GM19351 (cell line): Measurements from ENCODE around the gene MOK.

Source experiments
- ATAC-seq: cut with Tn5 transposase; IDR thresholded peaks from one replicate; pipeline ENCODE4 v1.9.1; 2021; ENCODE audit warnings: mild to moderate bottlenecking, moderate library complexity; ENCODE audit not compliant: unreplicated experiment

MOK gene

DNA sequence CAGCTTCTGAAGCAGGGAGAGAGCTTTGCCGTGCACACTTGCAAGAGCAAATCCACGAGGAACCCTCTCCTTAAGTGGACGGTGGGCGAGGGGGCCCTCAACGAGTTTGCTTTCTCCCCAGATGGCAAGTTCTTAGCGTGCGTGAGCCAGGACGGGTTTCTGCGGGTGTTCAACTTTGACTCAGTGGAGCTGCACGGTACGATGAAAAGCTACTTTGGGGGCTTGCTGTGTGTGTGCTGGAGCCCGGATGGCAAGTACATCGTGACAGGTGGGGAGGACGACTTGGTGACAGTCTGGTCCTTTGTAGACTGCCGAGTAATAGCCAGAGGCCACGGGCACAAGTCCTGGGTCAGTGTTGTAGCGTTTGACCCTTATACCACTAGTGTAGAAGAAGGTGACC is 96.2 kb downstream of the MOK start:
- ATAC-seq: no peak

DNA sequence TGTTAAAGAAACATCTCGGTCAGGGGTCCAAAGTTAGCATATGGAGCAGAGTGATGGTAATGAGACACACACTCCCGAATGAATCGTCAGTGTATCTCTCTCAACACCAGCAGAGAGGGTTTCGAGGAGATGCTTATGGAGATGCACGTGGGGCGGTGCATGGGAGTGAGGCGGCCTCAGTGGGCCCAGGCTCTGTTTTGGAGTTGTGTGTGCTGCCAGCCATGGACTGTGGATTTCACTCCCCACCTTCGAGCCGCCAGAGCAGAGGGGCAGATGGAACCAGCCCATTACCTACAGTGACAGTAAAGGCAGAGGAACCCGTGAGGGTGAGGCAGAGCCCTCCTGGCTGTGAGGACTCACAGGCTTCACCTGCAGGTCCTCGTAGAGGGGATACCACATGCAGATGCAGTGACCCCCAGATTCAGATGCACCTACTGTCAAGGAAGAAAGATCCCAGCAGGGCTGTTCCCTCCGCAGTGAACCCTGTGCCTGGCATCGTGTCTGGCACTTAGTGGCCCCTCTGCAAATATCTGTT is 97.1 kb downstream of the MOK start:
- no peak for ATAC-seq

DNA sequence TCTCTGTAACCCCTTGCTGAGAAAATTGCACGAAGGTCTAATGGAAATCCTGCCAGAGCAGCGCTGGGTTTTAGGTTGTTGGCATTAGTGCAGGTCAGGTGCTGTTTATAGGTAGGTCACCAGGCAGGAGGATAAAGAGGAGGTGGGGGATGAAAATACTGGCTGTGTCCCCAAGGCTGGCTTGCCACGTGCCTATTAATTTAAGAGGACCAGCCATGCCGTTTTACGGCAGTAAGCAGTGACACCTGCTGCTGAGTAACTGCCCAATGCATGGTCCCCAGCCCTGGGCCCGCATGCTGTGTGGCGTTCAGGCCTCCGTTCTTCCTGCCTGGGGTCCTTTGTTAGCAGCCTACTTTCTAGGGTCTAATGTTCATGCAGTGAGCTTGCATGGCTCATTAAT is 98.0 kb downstream of the MOK start:
- no peak for ATAC-seq

GRCh38 chr14:102205560-102205959 is 99.4 kb downstream of the MOK start:
- no peak for ATAC-seq

- ATAC-seq: no peak
These were observed 101.6 kb downstream of the MOK start for GRCh38 chr14:102203382-102203781.

DNA sequence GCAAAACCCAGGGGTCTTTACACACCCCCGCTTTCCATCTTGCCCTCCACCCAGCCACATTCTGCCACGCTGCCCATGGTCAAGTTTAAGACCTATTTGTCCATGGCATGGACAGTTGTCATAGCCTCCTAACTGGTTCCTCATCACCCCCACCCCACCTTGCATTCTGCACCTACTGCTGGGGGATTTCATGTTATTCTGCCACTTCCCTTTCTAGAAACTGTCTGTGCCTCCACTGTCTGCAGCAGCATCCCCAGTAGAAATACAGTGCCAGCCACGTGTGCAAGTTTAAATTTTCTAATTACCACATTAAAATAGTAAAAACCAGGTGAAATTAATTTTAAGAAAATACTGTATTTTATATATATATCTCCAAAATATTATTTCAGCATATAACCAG is 102.0 kb downstream of the MOK start:
- ATAC-seq: no peak

DNA sequence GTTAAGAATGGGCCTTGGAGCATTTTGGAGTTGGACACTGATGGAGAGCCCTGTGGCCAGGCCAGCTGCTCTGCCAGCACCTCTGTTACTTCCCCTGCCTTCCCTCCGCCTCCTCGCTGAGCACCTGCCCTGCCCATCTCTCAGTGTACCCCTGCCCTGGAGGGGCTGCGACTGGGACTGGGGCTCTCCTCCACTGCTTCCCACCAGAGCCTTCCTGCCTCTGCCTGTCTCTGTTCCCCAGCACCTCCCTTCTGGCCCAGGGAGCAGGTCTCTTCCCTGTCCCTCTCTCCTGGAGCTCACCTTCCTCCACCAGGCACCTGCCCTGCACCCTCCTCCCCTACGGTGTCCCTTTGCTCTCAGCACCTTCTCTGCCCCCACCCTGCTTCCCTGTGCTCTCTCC is 103.2 kb downstream of the MOK start:
- no peak for ATAC-seq

- no peak for ATAC-seq
These were observed 103.6 kb downstream of the MOK start for GRCh38 chr14:102201353-102201738.

GRCh38 chr14:102200690-102201352 is 104.1 kb downstream of the MOK start:
- no peak for ATAC-seq

DNA sequence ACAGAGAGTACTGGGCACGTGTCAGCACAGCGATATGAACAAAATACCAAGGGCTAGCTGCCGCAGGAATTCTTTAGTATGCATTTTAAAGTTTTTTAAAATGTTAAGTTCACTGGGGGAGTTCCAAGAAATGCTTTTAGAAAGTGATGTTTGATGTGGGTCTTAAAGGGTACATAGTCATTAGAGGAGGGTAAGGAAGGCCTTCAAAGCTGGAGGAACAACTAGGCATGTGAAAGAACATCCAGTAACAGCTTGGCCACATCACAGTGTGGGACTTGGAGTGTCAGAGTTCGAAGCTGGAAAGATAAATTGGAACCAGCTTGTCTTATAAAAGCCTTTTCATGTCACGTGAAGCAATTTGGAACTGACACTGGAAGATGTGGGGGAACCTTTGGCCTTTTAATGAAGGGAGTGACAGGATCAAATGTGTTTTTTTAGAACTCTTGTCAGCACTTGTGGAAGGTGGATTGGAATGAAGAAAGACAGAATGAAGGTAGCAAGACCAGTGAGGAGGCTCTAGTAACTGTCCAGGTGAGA is 107.6 kb downstream of the MOK start:
- no peak for ATAC-seq

DNA sequence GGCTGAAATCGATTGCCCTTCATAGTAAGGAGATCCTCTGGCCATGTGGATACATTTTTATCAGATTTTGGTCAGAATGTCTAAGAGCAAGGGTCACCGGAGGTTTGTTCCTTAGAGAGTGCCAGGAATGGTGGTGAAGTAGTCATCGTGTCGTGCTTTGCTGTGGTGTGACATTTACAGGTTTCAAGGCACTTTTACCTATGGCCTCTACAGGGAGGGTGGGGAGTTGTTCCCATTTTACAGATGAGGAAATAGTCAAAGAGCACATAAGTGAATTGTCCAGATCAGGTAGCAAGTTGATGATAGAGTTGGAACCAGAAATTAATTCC is 108.1 kb downstream of the MOK start:
- ATAC-seq: no peak

DNA sequence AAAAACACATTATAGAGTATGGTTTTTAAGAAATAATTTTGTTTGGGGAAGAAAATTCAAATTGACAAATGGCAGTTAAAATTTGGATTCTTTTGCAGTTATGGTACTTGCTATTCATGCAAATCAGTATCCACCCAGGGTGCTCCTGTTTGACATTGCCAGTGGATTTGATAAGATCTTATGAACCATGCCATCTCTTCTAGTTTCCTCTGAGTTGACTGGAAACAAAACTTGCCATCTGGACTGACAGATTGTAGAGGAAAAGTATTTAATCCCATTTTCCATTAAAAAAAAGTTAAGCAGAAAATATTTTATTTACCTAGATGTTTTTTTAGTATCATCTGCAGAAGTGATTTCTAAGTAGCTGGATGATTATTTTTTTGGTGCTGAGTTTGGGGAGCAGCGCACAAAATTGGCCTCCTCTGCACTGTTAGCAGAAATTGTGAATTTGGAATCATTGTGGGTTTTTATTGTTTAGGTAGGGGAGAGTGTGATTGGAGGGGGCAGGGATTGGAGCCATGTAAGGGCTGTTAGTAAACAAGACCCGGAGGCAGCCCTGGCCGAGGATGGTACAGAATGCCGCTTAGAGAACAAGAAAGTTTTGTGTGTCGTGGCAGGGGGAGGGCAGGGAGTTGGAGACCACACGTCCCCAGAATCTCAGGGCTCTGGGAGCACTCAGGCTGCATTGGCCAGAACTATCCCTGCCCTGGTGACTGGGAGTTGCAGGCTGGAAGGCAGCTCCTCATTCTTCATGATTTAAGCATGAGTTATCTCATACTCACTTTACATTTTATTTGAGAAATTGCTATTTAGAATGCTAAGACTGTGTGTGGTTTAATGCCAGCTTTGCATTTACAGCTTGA is 108.7 kb downstream of the MOK start:
- ATAC-seq: no peak

- ATAC-seq: no peak
These were observed 109.5 kb downstream of the MOK start for GRCh38 chr14:102195446-102195845.

DNA sequence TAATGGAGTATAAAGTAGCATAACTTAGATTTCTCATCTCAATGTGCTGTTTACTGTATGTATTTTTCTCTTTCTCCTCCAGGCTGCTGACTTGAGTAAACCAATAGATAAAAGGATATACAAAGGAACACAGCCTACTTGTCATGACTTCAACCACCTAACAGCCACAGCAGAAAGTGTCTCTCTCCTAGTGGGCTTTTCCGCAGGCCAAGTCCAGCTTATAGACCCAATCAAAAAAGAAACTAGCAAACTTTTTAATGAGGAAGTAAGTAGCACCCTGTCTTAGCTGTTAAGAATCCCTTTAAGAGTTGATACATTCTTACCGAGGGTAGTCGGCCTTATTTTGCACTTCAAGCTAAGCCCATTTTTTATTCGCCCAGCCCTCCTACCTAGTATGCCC is 110.1 kb downstream of the MOK start:
- ATAC-seq: no peak

GRCh38 chr14:102192840-102193502 is 112.0 kb downstream of the MOK start:
- no peak for ATAC-seq

DNA sequence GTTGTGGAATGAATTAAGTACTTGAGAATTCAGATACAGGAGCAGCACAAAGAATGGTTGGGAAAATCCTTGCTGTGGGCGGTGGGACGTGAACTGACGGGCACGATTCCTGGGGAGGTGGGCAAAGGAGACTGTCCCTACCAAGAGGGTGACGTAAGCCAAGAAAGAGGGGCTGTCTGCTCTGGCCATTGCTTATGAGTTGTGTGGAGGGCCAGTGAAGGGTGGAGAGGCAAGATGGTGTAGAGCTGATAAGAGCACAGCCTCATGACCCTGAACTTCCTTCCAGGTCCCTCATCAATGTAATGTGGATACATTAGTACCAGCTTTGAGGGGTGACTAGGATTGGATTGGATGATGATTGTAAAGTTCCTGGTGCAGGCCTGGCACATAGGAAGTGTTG is 115.1 kb downstream of the MOK start:
- no peak for ATAC-seq

DNA sequence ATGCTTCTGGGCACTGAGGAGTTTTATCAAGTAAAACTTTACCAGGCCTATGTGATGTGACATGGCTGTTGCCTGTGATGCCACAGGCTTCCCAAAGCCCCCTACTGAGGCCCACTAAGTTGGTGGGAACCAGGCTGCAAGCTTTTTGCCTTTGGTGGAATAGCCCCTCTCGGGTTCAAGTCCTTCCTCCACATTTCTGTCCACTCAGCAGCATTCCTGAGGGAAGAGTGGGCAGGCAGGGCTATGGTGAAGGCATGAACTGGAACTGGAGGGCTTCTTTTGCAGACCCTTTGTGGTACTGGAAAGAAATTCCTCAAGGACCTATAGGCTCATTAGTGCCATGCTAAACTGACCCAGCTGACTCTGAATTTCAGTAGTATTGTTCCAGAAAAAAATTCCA is 116.8 kb downstream of the MOK start:
- no peak for ATAC-seq

DNA sequence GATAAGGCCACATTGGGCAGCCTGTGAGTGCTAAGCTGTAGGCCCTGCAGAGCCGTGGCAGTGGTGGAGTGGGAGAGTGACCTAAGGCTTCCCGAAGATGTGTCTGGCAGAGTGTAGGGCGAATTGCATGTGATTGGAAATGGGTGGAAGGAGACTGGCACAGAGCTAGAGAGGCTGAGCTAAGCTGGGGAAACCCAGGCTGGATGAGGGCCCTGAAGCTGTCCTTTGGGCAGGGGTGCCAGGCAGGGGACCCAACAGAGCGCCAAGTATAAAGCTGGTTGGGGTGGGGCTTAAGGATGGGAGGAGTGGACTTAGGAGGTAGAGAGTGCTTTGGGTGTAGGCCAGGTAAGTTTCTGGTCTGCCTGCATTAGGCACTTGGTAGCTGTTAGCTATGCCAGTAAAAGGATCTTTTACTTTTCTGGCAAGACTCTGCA is 117.4 kb downstream of the MOK start:
- ATAC-seq: no peak

GRCh38 chr14:102187044-102187443 is 117.9 kb downstream of the MOK start:
- no peak for ATAC-seq

GRCh38 chr14:102185360-102185759 is 119.6 kb downstream of the MOK start:
- ATAC-seq: no peak

DNA sequence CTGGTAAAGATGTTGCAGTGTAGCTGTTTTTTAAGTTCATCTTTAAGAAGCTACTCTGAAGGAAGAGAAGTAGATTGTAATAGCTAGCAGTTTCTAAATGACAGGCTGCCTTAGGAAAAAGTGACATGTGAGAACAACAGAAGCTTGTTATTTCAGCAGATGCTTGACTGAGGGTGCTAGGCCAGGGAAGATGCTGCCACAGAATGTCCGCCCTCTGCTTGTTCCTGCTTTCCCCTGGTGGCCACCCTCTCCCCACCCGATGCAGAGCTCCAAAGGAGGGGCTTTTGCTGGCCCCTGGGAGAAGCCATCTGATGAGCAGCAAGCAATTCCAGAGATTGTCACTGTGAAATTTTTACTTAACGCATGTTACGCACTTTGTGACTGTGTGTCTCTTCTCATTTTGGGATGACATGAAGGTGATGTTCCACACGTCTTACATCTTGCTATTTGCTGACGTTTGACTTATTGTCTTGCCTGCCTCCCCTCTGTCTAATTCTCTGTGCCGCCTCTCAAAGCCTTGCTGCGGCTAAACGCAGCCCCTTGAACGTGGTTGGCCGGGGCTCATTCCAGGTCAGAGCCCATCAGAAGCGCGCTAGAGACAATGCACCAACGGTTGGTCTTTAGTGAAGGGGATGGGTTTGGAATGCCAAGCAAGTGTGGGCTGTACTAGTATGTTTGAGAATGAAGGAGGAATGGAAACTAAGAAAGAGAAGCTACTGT is 120.5 kb downstream of the MOK start:
- ATAC-seq: no peak
